ENCODE measurements around the gene ARMCX4. TPM values are rescaled to one million over a fixed set of nuclear protein-coding genes. Genes with fewer than 3 reads are reported as not detected.

ARMCX4 gene
- total RNA-seq, 1 experiment from 2014 or later = 14.5 TPM

DNA sequence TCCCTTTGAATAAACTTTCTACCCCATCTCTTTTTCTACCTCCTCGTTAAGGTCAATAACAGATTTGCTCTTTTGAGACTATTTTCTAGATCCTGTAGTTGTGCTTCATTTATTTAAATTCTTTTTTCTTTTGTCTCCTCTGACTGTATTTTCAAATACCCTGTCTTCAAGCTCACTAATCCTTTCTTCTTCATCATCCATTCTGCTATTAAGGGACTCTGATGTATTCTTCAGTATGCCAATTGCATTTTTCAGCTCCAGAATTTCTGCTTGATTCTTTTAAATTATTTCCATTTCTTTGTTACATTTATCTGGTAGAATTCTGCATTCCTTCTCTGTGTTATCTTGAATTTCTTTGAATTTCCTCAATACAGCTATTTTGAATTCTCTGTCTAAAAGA, 36.0 kb upstream of the ARMCX4 start:
- Mint-ChIP-seq H3K4me3 (no peak overlapping the region), H3K9me3 (no peaks in the 10 kb centered on the region), H3K27me3 (ENCODE audit: low read depth) (no peaks in the 10 kb centered on the region), H3K4me1 (no peaks in the 10 kb centered on the region), H3K27ac (no peak overlapping the region), H3K36me3 (no peaks in the 10 kb centered on the region)
- POLR2A ChIA-PET = no interaction called here
- no peak for DNase-seq (ENCODE audit: low spot score)
- TF ChIP-seq ZNF219 (CRISPR knock-in tag; IDR thresholded peaks at IDR 0.05; ENCODE audit: borderline replicate concordance) (no peak), PREB (CRISPR knock-in tag; IDR thresholded peaks at IDR 0.05; ENCODE audit: borderline replicate concordance) (no peak), ETV6 (CRISPR knock-in tag; IDR thresholded peaks at IDR 0.05) (no peak), ZNF263 (CRISPR knock-in tag; IDR thresholded peaks at IDR 0.05; ENCODE audit: low read depth) (no peak), STAT6 (CRISPR knock-in tag; conservative IDR thresholded peaks at IDR 0.05; ENCODE audit: low read depth) (no peak), ZNF281 (CRISPR knock-in tag; IDR thresholded peaks at IDR 0.05) (no peak), TEAD4 (CRISPR knock-in tag; IDR thresholded peaks at IDR 0.05) (no peak), ATF1 (CRISPR knock-in tag; IDR thresholded peaks at IDR 0.05) (no peak), ZNF671 (CRISPR knock-in tag; IDR thresholded peaks at IDR 0.05) (no peak), ZNF232 (CRISPR knock-in tag; IDR thresholded peaks at IDR 0.05) (no peak), PRRX2 (CRISPR knock-in tag; IDR thresholded peaks at IDR 0.05) (no peak), ZNF317 (CRISPR knock-in tag; IDR thresholded peaks at IDR 0.05; ENCODE audit: borderline replicate concordance, low read depth) (no peak), FOXJ3 (CRISPR knock-in tag; IDR thresholded peaks at IDR 0.05; ENCODE audit: borderline replicate concordance) (no peak)
- TF ChIP-seq, protein P1, sequence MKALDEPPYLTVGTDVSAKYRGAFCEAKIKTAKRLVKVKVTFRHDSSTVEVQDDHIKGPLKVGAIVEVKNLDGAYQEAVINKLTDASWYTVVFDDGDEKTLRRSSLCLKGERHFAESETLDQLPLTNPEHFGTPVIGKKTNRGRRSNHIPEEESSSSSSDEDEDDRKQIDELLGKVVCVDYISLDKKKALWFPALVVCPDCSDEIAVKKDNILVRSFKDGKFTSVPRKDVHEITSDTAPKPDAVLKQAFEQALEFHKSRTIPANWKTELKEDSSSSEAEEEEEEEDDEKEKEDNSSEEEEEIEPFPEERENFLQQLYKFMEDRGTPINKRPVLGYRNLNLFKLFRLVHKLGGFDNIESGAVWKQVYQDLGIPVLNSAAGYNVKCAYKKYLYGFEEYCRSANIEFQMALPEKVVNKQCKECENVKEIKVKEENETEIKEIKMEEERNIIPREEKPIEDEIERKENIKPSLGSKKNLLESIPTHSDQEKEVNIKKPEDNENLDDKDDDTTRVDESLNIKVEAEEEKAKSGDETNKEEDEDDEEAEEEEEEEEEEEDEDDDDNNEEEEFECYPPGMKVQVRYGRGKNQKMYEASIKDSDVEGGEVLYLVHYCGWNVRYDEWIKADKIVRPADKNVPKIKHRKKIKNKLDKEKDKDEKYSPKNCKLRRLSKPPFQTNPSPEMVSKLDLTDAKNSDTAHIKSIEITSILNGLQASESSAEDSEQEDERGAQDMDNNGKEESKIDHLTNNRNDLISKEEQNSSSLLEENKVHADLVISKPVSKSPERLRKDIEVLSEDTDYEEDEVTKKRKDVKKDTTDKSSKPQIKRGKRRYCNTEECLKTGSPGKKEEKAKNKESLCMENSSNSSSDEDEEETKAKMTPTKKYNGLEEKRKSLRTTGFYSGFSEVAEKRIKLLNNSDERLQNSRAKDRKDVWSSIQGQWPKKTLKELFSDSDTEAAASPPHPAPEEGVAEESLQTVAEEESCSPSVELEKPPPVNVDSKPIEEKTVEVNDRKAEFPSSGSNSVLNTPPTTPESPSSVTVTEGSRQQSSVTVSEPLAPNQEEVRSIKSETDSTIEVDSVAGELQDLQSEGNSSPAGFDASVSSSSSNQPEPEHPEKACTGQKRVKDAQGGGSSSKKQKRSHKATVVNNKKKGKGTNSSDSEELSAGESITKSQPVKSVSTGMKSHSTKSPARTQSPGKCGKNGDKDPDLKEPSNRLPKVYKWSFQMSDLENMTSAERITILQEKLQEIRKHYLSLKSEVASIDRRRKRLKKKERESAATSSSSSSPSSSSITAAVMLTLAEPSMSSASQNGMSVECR (CRISPR knock-in tag; IDR thresholded peaks at IDR 0.05; ENCODE audit: borderline replicate concordance) = no peak
- TF ChIP-seq, protein P2, sequence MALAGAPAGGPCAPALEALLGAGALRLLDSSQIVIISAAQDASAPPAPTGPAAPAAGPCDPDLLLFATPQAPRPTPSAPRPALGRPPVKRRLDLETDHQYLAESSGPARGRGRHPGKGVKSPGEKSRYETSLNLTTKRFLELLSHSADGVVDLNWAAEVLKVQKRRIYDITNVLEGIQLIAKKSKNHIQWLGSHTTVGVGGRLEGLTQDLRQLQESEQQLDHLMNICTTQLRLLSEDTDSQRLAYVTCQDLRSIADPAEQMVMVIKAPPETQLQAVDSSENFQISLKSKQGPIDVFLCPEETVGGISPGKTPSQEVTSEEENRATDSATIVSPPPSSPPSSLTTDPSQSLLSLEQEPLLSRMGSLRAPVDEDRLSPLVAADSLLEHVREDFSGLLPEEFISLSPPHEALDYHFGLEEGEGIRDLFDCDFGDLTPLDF (CRISPR knock-in tag; IDR thresholded peaks at IDR 0.05) = no peak
- ATAC-seq = no peak
- CTCF ChIA-PET = no interaction called here

All from WTC11 (cell line).